ENCODE results near the gene CCN5.
"Not testable (repeated sequence)": the region's sequence is repeated elsewhere in the genome, so short reads cannot be mapped to it uniquely, and the experiment has no call there.

The CCN5 gene

GRCh38 chr20:44762466-44763140 lies 47.4 kb downstream of the CCN5 start:
- peak in 2 of 3 experiments; percentile 36 to 65 for DNase-seq

DNA sequence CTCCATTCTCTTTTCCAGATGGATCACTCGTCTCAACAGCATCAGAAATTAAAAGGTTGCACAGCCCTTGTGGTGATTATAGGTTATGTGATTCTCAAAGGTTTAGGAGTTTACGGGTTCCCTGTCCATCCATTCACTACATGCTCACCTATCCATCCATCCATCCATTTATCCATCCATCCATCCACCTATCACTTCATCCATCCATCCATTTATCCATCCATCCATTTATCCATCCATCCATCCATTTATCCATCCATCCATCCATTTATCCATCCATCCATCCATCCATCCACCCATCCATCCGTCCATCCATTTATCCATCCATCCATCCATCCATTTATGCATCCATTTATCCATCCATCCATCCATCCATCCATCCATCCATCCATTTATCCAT lies 48.6 kb downstream of the CCN5 start:
- not testable (repeated sequence) for DNase-seq

DNA sequence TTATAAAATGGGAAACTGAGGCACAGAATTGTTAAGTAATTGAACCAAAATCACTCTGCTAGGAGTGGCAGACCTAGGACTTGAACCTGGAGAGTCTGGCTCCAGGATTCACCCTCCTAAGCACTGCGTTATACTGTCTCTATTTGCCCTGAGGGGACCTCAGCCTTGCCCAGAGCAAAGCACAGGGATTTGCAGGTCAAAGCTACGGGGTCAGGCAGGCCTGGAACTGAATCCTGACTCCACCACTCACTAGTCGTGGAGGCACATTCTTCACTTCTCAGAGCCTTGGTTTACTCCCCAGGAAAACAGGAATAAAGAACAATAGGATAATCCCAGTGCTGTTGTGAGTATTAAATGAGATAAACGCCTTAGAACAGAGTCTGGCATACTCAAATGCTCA lies 49.9 kb downstream of the CCN5 start:
- no peak for DNase-seq

DNA sequence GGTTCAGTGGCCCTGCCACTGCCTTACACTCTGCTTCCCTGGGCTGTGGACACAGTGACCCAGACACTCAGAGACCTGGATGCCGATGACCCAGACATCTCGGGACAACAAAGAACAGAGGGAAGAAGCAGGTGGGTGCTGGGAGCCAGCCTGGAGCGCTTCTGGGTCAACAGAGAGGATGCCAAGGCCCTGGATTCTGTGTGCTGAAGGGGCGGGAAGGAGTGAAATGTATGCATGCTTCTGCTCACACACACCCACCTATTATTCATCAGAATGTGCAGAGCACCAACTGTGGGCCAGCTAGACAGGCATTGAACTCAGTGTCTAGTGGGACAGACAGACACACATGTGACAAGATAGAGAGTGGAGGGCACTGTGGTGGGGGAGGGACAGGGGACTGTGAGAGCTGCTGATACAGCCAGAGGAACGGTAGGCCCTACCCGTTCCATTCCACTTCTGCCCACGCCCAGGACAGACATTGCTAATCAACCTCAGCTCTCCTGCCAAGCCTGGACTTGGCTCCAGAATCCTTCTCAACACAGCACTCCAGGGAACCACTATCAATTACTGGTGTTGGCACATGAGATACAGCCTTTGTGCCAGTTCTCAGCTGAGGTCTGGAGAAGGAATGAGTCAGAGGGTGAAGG lies 50.7 kb downstream of the CCN5 start:
- peak in 1 of 3 experiments; percentile 11 for DNase-seq

GRCh38 chr20:44768256-44768655 lies 53.1 kb downstream of the CCN5 start:
- DNase-seq = no peak

DNA sequence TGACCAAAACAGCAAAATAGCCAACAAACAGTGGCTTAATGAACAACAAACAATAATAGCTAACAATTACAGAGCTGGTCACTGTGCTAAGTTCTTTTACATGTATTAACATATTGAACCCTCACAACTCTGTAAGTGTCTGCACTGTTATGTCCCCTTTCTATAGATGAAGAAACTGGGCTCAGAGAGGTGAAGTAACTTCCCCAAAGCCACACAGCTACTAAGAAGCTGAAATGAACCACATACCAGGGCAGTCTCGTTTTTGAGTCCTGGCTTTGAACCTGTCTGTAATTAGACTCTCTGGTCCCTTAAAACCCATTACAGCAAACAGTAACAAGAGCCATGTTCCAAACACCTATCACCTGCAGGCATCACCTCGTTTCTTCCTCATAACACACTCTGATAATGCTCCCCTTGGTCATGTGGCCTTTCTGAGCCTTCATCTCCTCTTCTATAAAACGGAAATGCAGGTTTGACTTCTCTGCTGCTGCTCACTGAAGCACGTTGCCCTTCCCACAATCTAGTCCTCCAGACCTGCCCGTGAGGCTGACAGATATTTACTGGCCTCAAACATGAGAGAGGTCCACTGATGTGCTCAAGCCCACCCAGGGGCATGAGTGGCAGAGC lies 53.8 kb downstream of the CCN5 start:
- DNase-seq = no peak

DNA sequence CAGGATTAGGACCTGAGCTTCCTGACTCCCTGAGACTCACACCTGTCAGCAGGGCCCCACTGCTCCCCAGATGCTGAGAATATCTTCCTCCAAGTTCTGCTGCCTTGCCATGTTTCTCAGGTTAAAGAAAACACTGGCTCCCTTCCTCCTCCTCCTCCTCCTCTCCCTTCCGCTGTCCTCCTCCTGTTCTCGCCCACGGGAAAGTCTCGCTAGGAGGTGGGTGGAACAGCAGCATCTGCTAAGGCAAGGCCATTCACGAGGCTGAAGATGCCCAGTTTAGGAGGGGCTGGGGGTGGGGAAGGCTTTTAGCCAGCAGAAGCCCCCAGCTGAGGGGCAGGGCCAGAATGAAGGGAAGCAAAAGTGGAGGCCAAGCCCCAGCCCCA lies 54.3 kb downstream of the CCN5 start:
- DNase-seq = no peak

- no peak for DNase-seq
Measured at GRCh38 chr20:44770484-44771171, 55.5 kb downstream of the CCN5 start.

GRCh38 chr20:44771172-44771535 lies 56.0 kb downstream of the CCN5 start:
- no peak for DNase-seq

DNA sequence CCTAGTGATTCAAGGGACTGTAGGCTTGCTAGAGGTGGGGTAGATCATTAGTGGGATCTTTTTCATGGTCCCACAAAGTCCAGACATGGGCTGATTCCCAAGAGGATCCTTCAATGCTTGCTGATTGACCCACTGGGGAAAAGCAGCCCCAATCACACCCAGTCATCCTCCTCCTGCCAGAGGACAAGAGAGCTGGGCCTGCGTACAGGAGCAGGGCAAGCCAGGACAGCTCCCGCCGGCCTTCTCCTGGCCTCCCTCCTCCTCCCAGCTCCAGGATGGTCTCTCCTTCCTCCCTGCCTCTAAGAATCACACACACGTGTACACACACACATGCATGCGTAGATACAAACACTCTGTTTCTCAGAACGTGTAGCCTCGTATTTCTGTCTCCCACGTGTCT lies 57.5 kb downstream of the CCN5 start:
- no peak for DNase-seq

- peak in 2 of 3 experiments; percentile 64 to 67 for DNase-seq
Measured at GRCh38 chr20:44773070-44773829, 58.1 kb downstream of the CCN5 start.

DNA sequence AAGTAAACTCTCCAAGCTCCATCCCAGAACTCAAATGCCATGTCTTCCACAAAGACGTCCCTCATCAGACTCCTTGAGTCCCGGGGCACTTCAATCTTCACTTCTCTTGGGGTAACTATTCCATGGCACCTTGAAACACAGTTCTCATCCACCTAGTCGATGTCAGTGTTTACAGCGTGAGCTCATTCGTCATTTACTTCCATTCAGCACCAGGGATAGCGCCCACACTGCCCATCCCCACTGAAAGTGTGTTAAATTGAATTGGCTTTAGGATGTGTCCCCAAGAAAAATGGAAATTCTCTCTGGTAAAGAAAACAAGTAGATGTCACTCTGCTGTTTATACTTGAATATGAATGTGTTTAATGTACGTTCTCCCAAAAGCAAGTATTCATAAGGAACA lies 61.8 kb downstream of the CCN5 start:
- no peak for DNase-seq
